Thoracic aorta (tissue), 2 donors: ENCODE results near the gene C1GALT1. TPM values are rescaled to one million over a fixed set of nuclear protein-coding genes. Genes with fewer than 3 reads are reported as not detected.

ENCODE experiments used
- ATAC-seq: fragments of 150-250 bp; one replicate; pipeline ENCODE4 v1.8.0; 2017; ENCODE audit warnings: low read depth; ENCODE audit not compliant: insufficient number of reproducible peaks, low FRiP score
- DNase-seq: peaks from one replicate; pipeline ENCODE4 v3.0.0-alpha.2; 2020; ENCODE audit warnings: low spot score
- H3K27ac ChIP-seq, 2 donors: fragments of 200-600 bp; sonication (generic); 1 replicate in 1 of 2; 2 replicates in 1 of 2; pipeline ENCODE4 v1.5.1; 2016; ENCODE audit warnings: mild to moderate bottlenecking in 2 of 2, moderate library complexity in 2 of 2
- H3K27me3 ChIP-seq: fragments of 200-600 bp; sonication (generic); replicated peaks from 2 replicates; pipeline ENCODE4 v1.6.0; 2016; ENCODE audit warnings: mild to moderate bottlenecking; ENCODE audit not compliant: insufficient read depth
- H3K36me3 ChIP-seq: fragments of 200-600 bp; sonication (generic); one replicate; pipeline ENCODE4 v1.5.1; 2016
- H3K4me1 ChIP-seq, 2 donors: fragments of 200-600 bp; sonication (generic); 1 replicate in 1 of 2; 2 replicates in 1 of 2; pipeline versions ENCODE4 v1.5.1 to v1.6.0; 2016; ENCODE audit warnings: low read depth in 2 of 2, mild to moderate bottlenecking in 1 of 2; ENCODE audit not compliant: control insufficient read depth in 1 of 2
- H3K4me3 ChIP-seq: fragments of 200-600 bp; sonication (generic); 2 replicates; pipeline ENCODE4 v1.5.1; 2016; ENCODE audit warnings: mild to moderate bottlenecking
- H3K9me3 ChIP-seq: fragments of 200-600 bp; sonication (generic); 2 replicates; pipeline ENCODE4 v1.5.1; 2016
- CTCF ChIP-seq: fragments of 200-600 bp; sonication (generic); IDR thresholded peaks from one replicate; pipeline ENCODE4 v1.5.1; 2019; ENCODE audit warnings: antibody characterized with exemption
- total RNA-seq, 2 donors: library from RNA; depleted of rRNA; stranded (reverse); fragments of >200 nt; gene quantifications; one replicate each; pipeline versions ENCODE4 v1.1.0 to v1.2.3, GENCODE V29; 2016

Gene C1GALT1
- total RNA-seq, 2 donors from 2014 or later, result 9.3 to 42.3 TPM

GRCh38 chr7:7228967-7229366 lies 46.6 kb downstream of the C1GALT1 start:
- no peak overlapping the region for H3K27ac ChIP-seq
- peaks cover 0 to 3% of the 10 kb centered on the region in 2 donors for H3K4me1 ChIP-seq
- peaks cover 9% of the 10 kb centered on the region for H3K9me3 ChIP-seq
- no peak for ATAC-seq
- no peak for DNase-seq
- H3K36me3 ChIP-seq, result no peaks in the 10 kb centered on the region
- H3K27me3 ChIP-seq, result no peaks in the 10 kb centered on the region
- no peak overlapping the region for H3K4me3 ChIP-seq
- TF ChIP-seq CTCF, result no peak

GRCh38 chr7:7231000-7231399 lies 48.7 kb downstream of the C1GALT1 start:
- H3K4me1 ChIP-seq, result no peaks in the 10 kb centered on the region
- no peaks in the 10 kb centered on the region for H3K36me3 ChIP-seq
- ATAC-seq (no peak), DNase-seq (no peak)
- H3K4me3 ChIP-seq, result no peak overlapping the region
- no peak for TF ChIP-seq CTCF
- H3K9me3 ChIP-seq, result peaks cover 9% of the 10 kb centered on the region
- no peaks in the 10 kb centered on the region for H3K27me3 ChIP-seq
- no peak overlapping the region for H3K27ac ChIP-seq

- Histone ChIP-seq H3K27ac (no peak overlapping the region), H3K36me3 (no peaks in the 10 kb centered on the region), H3K4me1 (no peaks in the 10 kb centered on the region), H3K9me3 (peaks cover 9% of the 10 kb centered on the region), H3K4me3 (no peak overlapping the region), H3K27me3 (no peaks in the 10 kb centered on the region)
- no peak for TF ChIP-seq CTCF
- ATAC-seq (no peak), DNase-seq (no peak)
Observed at GRCh38 chr7:7231865-7232264, 49.5 kb downstream of the C1GALT1 start.

GRCh38 chr7:7235347-7235746 lies 53.0 kb downstream of the C1GALT1 start:
- Histone ChIP-seq H3K4me1 (no peaks in the 10 kb centered on the region), H3K9me3 (peaks cover 9% of the 10 kb centered on the region), H3K4me3 (no peak overlapping the region), H3K36me3 (peaks cover 8% of the 10 kb centered on the region), H3K27me3 (no peaks in the 10 kb centered on the region), H3K27ac (no peak overlapping the region)
- TF ChIP-seq CTCF, result no peak
- no peak for ATAC-seq
- DNase-seq, result no peak

GRCh38 chr7:7236041-7236440 lies 53.7 kb downstream of the C1GALT1 start:
- H3K36me3 ChIP-seq, result peaks cover 8% of the 10 kb centered on the region
- peaks cover 4% of the 10 kb centered on the region for H3K9me3 ChIP-seq
- no peak overlapping the region for H3K27ac ChIP-seq
- no peak overlapping the region for H3K4me3 ChIP-seq
- no peak for ATAC-seq
- no peaks in the 10 kb centered on the region for H3K27me3 ChIP-seq
- H3K4me1 ChIP-seq, result no peaks in the 10 kb centered on the region
- TF ChIP-seq CTCF, result no peak
- no peak for DNase-seq
